RWPE2 (cell line): ENCODE measurements around the gene ATP6AP2.

ENCODE experiments used
- ATAC-seq: fragments of 200-7000 bp; cut with Tn5 transposase; 3 replicates; pipeline ENCODE4 v1.9.1; 2021; ENCODE audit warnings: low read depth
- DNase-seq: peaks from one replicate; pipeline ENCODE4 v3.0.0-alpha.2; 2020; ENCODE audit warnings: low spot score
- H3K27ac ChIP-seq: fragments of 450-650 bp; 2 replicates; pipeline ENCODE4 v1.5.1; 2017; ENCODE audit warnings: mild to moderate bottlenecking; ENCODE audit not compliant: poor library complexity, severe bottlenecking
- H3K27me3 ChIP-seq: fragments of 250-450 bp; sonication (Bioruptor Pico); 2 replicates; pipeline ENCODE4 v1.5.1; 2021; ENCODE audit warnings: mild to moderate bottlenecking, moderate library complexity; ENCODE audit not compliant: insufficient read depth, poor library complexity, severe bottlenecking
- H3K36me3 ChIP-seq: fragments of 250-450 bp; sonication (Bioruptor Pico); 2 replicates; pipeline ENCODE4 v1.5.1; 2020; ENCODE audit warnings: low read depth, mild to moderate bottlenecking, moderate library complexity
- H3K4me1 ChIP-seq: fragments of 250-450 bp; sonication (Bioruptor Pico); 2 replicates; pipeline ENCODE4 v1.5.1; 2021; ENCODE audit warnings: mild to moderate bottlenecking, moderate library complexity; ENCODE audit not compliant: insufficient read depth, poor library complexity, severe bottlenecking
- H3K4me3 ChIP-seq: fragments of 250-450 bp; sonication (Bioruptor Pico); 2 replicates; pipeline ENCODE4 v1.5.1; 2021; ENCODE audit warnings: mild to moderate bottlenecking, moderate library complexity; ENCODE audit not compliant: severe bottlenecking
- H3K9me3 ChIP-seq: fragments of 250-450 bp; sonication (Bioruptor Pico); 2 replicates; pipeline ENCODE4 v1.5.1; 2021; ENCODE audit warnings: mild to moderate bottlenecking, moderate library complexity; ENCODE audit not compliant: severe bottlenecking
- CTCF ChIP-seq: fragments of 450-650 bp; IDR thresholded peaks from one replicate; pipeline ENCODE4 v1.5.1; 2017; ENCODE audit warnings: mild to moderate bottlenecking, moderate library complexity; ENCODE audit not compliant: poor library complexity, severe bottlenecking

The ATP6AP2 gene

GRCh38 chrX:40603446-40603845, 22.7 kb downstream of the ATP6AP2 start:
- H3K4me1 ChIP-seq = no peaks in the 10 kb centered on the region
- DNase-seq (no peak), ATAC-seq (no peak)
- H3K4me3 ChIP-seq = no peak overlapping the region
- peaks cover 18% of the 10 kb centered on the region for H3K36me3 ChIP-seq
- H3K27me3 ChIP-seq = no peaks in the 10 kb centered on the region
- no peak for TF ChIP-seq CTCF
- no peaks in the 10 kb centered on the region for H3K9me3 ChIP-seq
- no peak overlapping the region for H3K27ac ChIP-seq

DNA sequence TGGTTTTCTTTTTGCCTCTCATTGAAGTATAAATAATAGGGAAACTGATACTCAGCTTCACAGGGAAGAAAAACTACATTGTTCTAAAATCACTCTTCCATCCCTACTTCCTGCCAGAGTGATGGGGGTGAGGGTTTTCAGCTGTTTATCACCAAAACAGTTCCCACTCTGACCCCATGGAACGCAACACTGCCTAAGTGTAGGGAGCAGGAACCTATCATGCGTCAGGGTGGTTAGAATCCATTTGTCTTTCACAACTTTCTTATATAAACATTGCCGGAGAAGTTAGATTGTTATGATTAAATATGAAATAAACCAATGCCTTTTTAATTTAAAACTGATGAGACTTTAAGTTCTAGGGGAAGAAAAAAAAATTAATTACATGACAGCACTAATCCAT, 26.6 kb downstream of the ATP6AP2 start:
- Histone ChIP-seq H3K9me3 (no peaks in the 10 kb centered on the region), H3K27ac (no peak overlapping the region), H3K27me3 (no peaks in the 10 kb centered on the region), H3K36me3 (no peaks in the 10 kb centered on the region), H3K4me3 (no peak overlapping the region), H3K4me1 (no peaks in the 10 kb centered on the region)
- no peak for TF ChIP-seq CTCF
- ATAC-seq (no peak), DNase-seq (no peak)

- H3K4me1 ChIP-seq = no peaks in the 10 kb centered on the region
- no peaks in the 10 kb centered on the region for H3K36me3 ChIP-seq
- DNase-seq (no peak), ATAC-seq (no peak)
- TF ChIP-seq CTCF = no peak
- H3K27me3 ChIP-seq = no peaks in the 10 kb centered on the region
- H3K27ac ChIP-seq = no peak overlapping the region
- H3K4me3 ChIP-seq = no peak overlapping the region
- no peaks in the 10 kb centered on the region for H3K9me3 ChIP-seq
Measured at GRCh38 chrX:40612511-40612910, 31.7 kb downstream of the ATP6AP2 start.

GRCh38 chrX:40615976-40616375, 35.2 kb downstream of the ATP6AP2 start:
- Histone ChIP-seq H3K36me3 (no peaks in the 10 kb centered on the region), H3K27ac (no peak overlapping the region), H3K9me3 (no peaks in the 10 kb centered on the region), H3K4me3 (no peak overlapping the region), H3K27me3 (no peaks in the 10 kb centered on the region), H3K4me1 (no peaks in the 10 kb centered on the region)
- DNase-seq = no peak
- no peak for TF ChIP-seq CTCF
- ATAC-seq = no peak

DNA sequence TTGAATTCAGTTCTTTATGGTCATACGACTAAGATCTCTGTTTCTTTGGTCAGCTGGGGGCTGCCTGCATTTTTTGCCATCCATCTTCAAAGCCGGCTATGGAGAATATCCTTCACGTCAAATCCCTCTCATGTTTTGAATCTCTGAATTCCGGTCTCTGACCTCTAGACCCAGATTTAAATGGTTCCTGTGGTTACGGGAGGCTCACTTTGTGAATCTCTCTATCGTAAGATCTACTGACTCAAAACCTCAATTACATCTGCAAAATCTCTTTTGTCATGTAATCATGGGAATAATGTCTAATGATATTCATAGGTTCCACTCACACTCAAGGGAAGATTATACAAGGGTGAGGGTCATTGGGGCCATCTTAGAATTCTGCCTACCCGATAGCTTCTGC, 36.8 kb downstream of the ATP6AP2 start:
- Histone ChIP-seq H3K4me3 (no peak overlapping the region), H3K4me1 (no peaks in the 10 kb centered on the region)
- no peak for ATAC-seq

More for the DNA sequence above, 36.8 kb downstream of the ATP6AP2 start:
- no peak overlapping the region for H3K27ac ChIP-seq
- no peaks in the 10 kb centered on the region for H3K36me3 ChIP-seq
- no peaks in the 10 kb centered on the region for H3K9me3 ChIP-seq
- TF ChIP-seq CTCF = no peak
- H3K27me3 ChIP-seq = no peaks in the 10 kb centered on the region
- DNase-seq = no peak
